DMS114 treated with DMSO at 0.1 percent for 48 hours (cell line): ENCODE measurements around the gene FOXP1.
"Not testable (repeated sequence)": the region's sequence is repeated elsewhere in the genome, so short reads cannot be mapped to it uniquely, and the experiment has no call there.

Experiments
- DNase-seq: peaks from one replicate; lab custom pipeline; 2025; ENCODE audit not compliant: unreplicated experiment; lab: John Stamatoyannopoulos, UW

The FOXP1 gene

DNA sequence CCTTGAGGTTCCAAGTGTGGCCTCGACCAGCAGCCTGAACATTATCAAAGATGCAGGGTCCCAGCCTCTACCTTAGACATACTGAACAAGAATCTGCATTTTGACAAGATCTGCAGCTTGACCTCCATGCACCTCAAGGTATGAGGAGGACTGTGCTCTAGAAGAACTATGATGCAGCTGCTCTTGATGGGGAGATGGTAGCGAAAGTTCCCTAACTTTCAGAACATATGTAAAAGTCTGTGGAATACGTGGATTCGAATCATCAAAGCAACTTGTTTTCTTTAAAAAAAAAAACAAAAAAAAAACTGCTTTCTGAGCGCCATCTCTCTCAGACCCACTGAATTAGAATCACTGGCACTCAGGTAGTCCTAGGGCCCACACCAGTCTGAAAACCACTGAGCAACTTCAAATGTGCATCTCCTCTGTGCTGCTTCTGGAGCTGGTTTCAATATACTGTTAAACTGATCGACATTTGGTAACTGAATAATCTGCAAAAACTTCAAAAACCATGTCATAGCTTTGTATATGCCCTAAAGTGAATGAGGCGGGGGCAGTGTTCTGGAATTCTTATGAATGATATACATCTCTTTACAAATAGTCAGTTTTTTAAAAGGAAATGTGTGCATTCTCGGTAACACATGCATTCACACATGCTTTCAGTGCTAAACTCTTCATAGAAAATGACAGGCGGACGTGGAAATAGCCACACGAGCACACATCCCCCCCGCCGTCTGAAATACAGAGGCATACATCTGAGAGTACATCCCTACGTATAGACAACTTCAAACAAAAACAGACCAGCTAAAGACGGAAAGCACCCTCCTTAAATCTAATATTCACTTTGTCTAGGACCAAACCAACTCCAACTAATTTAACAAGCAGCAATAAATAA is 128.8 kb downstream of the FOXP1 start:
- DNase-seq: no peak

DNA sequence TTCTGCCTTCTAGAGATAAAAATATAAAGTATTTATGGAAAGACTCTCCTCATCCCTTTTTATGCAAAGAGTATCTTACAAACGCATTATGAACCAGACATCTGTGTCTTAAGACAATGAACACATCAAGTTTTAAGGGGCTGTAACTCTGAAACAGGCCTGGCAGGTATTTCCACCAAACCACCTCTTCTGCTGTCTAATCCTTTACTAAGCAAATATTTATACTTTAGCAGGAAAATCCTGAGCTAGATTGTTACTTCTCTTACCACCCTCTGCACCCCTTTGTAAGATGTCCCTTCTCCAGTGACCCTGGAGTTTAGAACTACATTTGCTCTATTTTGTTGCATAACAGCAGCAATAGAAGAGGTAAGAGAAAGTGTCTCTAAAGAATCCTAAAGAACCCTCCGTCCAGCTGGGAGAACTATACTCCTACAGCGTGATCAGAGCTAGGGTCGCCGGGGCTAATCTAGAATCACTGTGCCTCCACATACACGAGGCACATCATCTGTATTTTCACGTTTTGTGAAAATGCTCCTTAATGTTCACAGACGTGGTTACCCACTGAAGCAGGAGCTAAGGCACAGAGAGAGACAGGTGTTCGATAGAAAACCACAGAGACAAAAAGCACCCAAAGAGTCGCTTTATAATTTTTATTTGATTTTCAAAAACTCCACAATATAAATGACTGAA is 129.6 kb downstream of the FOXP1 start:
- DNase-seq: no peak

DNA sequence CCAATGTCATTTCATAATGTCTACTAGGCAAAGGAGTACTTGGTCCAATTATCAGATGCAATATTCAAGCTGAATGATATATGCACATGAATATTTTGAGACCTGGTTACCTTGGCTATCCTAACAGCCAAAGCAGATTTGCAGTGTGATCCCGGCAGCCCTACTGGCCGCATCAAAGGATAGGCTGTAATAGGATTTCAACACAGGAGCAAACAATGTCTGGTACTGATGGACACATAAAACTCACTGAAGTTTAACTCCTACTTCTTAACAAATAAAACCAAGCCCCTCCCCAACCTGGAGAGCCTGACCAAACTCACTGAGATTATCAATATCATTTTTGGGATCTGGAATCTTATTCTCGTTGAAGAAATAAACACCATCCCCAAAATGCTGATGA is 130.2 kb downstream of the FOXP1 start:
- no peak for DNase-seq

DNA sequence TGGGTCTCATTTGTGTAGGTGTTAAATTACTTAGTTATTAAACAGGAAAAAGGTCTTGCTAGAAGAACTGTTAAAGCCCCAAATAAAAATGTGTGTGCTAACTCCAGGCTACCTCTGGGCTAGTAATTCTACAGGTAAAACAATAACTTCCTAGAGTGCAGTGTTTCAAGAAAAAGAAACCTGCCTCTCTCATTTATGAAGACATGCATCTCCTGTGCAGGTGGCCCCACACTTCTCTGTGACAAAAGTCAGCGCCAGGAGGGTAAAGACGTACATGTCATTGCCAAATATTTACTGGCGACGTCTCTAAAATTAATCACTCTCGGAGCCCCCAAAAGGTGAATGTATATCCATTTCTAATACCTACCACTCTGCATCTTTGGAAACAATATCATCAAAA is 131.7 kb downstream of the FOXP1 start:
- DNase-seq: no peak

DNA sequence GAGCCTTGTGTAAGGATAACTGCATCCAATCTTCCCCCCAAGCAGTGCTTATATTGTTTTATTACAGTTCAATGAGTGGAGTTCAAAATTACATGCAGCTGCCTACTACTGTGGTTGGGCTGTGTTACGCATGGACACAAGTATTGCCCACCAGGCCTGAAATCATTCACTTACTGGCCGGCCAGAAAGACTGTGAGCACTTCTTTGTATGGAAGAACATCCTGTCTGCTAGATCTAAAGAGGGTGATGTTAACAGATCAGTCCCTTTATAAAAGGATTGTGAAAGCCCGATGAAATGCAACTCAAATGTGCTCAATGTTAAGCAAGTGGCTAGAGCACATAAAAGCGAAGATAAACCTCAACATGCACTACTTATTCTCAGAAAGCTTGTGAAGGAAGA is 132.5 kb downstream of the FOXP1 start:
- DNase-seq: no peak

DNA sequence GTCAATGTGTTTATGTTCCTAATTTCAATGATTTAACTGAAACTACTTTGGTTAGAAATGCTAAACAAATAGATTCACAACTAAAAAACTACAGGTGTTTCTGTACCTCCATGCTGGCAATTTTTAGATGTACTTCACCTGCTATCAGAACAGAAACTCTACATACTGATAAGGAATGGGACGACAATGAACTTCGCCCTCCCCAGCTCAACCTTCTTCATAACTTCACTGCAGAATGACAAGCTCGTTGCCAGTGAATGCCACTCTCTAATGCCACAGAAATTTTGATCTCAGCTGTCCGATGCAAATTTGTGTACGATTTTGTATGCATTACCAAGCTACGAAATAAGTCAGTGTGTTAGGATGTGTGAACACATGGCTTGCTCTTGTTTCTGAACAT is 133.4 kb downstream of the FOXP1 start:
- no peak for DNase-seq

DNA sequence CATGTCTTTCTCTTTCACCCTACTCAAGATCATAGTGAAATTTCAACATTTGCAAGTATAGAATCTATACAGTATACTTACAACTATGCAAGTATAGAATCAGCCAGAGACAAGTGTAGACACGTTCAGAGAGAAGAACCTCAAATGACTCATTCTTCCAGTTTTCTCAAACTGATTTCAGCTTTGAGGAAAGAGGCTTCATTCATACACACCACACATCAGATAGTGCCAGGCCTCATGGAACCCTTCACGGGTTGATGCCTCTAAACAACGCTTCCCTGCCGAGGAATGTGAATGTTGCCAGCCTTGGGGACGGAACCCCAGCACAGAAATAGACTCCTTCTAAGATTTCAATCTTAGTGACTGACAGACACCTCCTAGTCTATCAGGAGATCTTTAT is 135.7 kb downstream of the FOXP1 start:
- no peak for DNase-seq

DNA sequence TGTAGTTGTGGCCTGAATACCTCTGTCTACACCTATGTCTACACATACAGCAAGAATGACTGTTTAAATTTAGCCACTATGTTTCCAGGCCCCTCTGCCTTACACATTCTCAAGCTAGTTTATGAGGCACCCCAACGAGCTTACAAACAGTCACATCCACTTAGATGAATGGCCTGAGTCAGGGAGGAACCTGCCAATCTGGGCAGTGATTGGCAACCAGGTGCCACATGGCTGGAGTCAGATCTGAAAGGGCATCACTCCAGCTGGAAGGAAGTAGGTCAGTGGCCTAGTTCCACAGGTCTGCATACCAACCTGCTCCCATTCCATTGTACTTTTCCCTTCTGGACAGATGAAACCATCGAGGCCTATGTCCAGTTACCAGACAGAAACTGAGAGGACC is 136.3 kb downstream of the FOXP1 start:
- no peak for DNase-seq

DNA sequence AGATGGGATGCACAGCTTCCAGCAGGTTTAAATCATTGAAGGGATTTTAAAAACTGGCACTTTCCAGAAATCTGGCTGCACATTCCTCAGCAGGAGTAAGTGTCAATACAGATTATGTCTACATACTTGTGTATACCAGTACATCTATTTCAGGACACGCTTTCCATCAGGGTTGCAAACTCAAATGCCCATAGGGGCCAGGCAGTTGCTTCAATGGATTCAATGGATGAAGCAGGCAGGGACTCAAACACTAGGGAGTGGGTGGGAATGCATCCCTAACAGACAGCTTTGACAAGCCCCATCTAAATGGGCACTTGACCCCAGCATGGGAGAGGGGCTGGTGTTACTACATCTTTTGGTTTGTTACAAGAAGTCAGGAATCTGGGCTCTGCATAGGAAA is 136.8 kb downstream of the FOXP1 start:
- no peak for DNase-seq

DNA sequence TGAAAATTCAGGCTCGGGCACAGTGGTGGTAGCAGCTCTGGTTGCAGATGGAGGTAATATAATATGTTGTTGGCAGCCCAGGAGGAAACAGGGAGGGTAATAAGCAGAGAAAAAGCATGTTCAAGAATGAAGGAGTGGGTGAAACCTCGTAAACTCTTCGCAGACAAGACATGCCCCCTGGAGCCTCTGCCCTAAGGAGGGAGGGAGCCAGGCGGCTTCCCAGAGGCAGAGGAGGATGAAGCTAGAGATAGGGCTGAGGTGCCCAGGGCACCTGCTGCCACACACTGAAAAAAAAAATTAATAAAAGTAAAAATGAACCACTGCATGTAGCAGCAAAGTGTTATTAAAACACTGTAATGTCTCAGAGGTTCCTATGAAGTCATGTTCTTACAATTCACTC is 137.3 kb downstream of the FOXP1 start:
- DNase-seq: no peak

DNA sequence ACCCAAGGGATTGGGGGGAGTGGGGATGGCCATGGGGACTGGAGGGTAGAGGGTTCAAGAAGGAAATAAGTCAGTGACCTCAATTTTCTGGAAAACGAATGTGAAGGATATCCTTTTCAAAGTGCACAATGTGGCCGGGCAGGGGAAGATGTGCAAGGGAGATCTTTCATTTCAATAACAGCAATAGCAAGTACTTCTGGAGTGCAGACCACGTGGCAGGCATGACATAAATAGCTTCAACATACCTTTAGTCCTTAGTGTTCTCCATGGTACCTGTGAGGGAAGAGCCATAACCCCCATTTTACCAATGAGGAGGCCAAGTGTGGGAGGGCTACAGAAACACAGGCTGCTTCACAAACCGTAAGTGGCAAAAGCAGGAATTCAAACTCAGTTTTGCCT is 138.7 kb downstream of the FOXP1 start:
- no peak for DNase-seq

DNA sequence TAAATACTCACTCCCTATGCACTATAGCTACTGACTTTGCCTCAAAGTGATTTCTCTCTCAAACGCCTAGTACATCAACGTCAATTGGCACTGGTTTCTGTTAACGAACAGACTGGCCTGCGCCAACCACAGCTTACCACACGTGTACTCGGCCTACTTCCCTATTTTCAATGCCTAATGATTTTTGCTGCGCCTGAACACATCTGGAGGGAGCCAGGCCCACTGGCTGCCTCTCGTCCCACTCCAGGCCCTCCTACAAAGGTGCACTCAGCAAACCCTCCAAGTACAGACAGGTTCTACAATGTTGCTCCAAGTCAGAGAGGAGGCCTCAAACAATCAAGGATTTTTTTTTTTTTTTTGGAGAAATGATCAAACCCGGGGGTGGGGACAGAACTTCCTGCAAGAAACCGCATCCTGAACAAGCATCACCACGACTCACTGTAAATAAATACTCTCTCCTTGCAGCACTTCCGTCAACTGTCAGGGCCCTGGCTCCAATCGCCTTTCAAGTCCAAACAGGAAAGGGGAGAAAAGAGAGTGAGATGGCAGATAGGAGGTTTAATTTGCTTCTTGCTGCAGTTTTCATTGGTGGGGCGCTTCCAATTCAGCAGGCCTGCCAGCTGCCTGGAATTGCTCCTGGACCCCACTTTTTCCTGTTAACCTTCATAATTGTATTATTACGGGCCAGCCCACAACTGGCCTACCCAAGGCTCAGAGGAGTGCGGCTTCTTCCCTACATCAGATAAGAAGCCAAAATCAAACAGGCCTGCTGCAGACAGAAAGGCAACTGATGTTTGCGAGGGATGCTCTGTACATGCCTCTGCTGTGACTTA is 139.3 kb downstream of the FOXP1 start:
- no peak for DNase-seq

DNA sequence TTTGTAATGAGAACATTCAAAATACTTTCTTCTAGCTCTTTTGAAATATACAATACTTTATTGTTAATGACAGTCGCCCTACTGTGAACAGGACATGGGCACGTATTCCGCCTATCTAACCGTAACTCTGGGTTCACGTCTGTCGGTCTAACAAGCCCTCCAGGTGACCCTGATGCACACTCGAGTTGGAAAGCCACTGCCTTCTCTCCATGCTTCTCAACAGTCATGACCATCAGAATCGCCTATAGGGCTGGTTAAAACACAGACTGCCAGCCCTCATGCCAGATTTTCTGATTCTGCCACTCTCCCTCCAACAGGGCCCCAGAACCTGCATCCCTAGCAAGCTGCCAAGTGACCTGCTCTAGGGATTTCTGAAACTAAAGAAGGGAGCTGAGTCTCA is 140.2 kb downstream of the FOXP1 start:
- DNase-seq: no peak

DNA sequence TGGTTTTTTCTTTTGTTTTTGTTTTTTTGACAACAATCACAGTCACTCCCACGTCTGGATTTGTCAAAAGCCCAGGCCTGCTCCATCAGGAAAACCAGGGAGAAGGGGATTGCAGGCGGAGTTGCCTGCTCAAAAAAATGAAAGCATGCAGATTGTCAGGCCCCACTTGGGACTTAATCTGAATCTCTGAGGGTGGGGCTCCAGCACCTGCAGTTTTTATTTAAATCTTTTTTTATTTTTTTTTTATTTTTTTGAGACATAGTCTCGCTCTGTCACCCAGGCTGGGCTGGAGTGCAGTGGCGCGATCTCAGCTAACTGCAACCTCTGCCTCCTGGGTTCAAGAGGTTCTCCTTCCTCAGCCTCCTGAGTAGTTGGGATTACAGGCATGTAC is 140.9 kb downstream of the FOXP1 start:
- DNase-seq: no peak

DNA sequence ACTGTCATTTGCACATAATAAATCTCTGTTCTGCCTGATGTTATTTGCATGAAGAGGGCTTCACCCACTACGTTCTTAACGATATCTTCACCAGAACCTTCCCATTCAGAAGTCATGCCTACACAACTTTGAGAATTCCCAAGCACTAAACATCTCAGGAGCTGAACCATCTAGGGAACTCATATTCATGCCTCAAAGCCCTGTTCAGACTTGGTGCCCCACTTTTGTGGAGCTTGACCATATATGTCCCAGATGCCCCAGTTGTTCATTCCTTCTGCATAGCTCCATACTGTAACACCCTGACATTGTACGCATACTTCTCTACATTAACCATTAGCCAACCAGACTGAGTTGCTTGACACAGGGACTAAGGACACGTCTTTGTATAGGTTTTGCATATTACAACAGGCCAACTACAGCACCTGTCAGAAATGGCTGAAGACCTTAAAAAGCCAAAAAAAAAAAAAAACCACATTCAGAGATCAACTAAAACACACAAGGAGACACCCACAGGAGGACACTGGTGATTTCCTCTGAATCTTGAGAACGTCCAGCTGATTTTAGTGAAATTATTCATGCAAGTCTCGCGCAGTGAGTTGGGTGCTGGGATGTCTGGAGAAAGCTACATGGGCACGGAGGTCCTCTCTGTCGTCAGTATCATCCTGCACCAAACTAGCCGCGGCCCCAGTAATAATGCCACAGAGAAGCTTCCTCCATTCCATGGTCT is 141.4 kb downstream of the FOXP1 start:
- DNase-seq: no peak

DNA sequence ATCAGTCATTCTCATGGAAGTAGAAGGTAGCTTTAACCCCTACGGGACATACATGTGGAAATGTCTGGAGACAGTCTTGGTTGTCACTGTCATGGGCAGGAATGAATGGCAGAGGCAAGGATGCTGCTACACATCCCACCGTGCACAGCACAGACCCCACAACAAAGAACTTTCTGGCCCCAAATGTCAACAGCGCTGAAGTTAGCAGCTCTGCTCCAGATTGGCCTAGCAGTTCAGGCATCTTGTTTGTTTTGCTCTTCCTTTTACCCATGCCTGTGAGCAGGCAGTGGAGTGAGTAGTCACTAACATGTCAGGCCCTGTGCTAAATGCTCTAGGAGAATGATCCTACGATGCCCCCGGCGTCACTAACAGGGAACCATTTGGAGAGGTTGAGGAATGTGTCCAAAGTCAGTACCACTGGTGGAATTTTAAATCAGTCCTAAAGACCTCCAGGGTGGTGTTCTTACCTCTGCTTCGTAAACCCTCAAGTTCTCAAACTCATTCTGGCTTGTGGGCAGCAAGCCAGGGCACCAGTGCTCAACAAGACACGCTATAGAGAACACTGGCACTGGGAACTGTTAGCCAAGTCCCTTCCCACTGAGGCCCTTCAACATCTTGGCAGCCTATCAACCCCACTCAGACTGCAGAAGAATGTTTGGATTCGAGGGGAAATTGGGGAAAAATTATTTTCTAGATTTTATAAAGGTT is 142.2 kb downstream of the FOXP1 start:
- DNase-seq: no peak

DNA sequence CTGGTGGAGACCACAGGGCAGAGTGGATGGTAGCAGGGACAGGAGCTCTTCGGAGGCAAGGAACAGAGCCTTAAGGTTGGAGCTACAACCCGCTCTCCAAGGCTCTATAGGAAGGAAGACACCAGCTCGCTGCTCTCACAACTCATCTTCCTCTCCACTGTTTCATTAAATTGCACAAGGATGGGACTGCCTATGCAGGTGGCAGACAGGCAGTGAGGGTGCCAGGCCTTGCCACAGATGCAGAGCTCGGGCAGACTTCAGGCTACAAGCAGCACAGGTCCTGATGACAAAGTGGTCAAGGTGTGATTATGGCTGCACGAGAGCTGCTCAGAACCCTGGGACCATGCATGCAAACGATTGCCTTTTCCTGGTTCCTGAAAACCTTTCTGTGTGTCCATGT is 144.6 kb downstream of the FOXP1 start:
- DNase-seq: no peak

DNA sequence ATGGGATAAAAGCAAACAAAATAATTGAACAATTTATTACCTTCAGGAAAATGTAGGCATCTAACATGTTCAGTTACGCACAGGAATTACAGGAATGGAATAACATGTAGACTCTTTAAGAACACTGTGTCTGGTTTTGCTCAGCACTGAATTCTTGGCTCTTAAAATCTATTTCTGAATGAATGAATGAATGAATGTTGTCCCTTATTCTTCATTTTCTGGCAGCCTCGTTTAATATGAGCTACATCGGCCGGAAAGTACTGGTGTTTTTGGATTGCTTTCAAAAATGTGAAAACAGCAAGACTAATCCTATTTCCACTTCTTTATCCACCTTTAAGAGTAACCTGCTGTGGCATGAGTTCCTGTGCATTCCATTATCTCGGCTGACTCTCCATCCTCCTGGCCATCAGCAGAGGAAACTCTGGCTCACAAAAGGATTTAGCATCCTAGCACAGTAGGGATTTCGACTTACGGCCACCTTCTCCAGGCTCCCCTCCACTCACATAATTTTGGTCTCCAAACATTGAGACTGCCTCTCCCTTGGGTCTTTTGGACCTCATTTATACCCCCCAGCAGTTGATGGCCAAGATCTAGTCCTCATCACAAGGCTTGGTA is 145.3 kb downstream of the FOXP1 start:
- DNase-seq: no peak

DNA sequence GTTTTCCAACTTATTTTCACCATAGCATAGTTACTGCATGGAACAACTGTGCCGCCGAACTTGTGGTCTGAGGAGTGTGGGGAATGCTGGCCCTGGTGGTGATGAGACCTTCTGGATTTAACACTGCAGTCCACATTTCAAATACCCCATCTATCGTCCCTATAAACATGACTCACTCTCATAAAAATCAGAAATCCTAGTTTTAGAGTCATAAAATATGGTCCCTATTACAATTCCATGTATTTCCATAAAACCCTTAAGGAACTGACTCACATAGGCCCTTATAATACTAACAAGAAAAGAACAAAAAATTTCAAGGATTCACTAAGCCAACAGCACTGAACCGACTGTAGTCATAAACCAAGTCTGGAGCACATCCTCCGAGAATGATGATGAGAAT is 147.2 kb downstream of the FOXP1 start:
- no peak for DNase-seq

DNA sequence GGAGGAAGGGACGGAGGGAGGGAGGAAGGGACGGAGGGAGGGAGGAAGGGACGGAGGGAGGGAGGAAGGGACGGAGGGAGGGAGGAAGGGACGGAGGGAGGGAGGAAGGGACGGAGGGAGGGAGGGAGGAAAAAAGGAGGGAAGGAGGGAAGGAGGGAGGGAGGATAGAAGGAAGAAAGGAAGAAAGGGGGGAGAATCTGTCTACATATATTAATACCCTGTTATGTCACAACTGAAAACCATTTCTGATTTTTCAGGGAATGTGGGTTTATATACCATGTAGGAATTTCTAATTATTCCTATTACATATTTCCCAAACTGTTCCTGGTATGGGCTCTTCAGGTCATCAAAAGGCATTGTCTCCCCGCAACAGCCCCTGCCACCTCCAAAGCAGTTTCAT is 147.7 kb downstream of the FOXP1 start:
- not testable (repeated sequence) for DNase-seq
